ENCODE measurements around the gene COTL1. TPM values are rescaled to one million over a fixed set of nuclear protein-coding genes. Genes with fewer than 3 reads are reported as not detected.

COTL1 gene
- total RNA-seq, 1 donor from 2014 or later: 359 TPM

GRCh38 chr16:84617041-84617790 lies 662 bp downstream of the COTL1 start:
- Mint-ChIP-seq H3K36me3 (ENCODE audit: low read depth, unreplicated experiment) (peaks cover 12% of the 10 kb centered on the region), H3K4me1 (ENCODE audit: low read depth, unreplicated experiment) (peaks cover 43% of the 10 kb centered on the region), H3K9me3 (ENCODE audit: unreplicated experiment) (no peaks in the 10 kb centered on the region), H3K4me3 (ENCODE audit: unreplicated experiment) (peak overlapping the region; percentile 97), H3K27ac (ENCODE audit: unreplicated experiment) (peak overlapping the region; percentile 69), H3K27me3 (ENCODE audit: low read depth, unreplicated experiment) (no peaks in the 10 kb centered on the region)
- Histone ChIP-seq H3K79me2 (ENCODE audit: insufficient read depth, low read length) (peaks cover 54% of the 10 kb centered on the region), H2AFZ (ENCODE audit: low read depth, low read length) (no peak overlapping the region), H3K4me1 (ENCODE audit: insufficient read depth, low read length) (peaks cover 32% of the 10 kb centered on the region), H3K4me3 (ENCODE audit: insufficient read depth, low read depth, low read length) (peak overlapping the region; percentile 85), H3K9ac (ENCODE audit: low read length) (peak overlapping the region; percentile 81), H3K36me3 (ENCODE audit: insufficient read depth, low read length) (peaks cover 12% of the 10 kb centered on the region), H4K20me1 (ENCODE audit: insufficient read depth, low read length) (peaks cover 54% of the 10 kb centered on the region), H3K27me3 (ENCODE audit: insufficient read depth, low read length) (no peaks in the 10 kb centered on the region), H3K27ac (ENCODE audit: low read depth, low read length) (peak overlapping the region; percentile 54), H3K9me3 (ENCODE audit: insufficient read depth, low read depth, low read length) (no peaks in the 10 kb centered on the region), H3K4me2 (ENCODE audit: low read length) (peak overlapping the region; percentile 94)
- FAIRE-seq: no peak
- TF ChIP-seq, protein P1, sequence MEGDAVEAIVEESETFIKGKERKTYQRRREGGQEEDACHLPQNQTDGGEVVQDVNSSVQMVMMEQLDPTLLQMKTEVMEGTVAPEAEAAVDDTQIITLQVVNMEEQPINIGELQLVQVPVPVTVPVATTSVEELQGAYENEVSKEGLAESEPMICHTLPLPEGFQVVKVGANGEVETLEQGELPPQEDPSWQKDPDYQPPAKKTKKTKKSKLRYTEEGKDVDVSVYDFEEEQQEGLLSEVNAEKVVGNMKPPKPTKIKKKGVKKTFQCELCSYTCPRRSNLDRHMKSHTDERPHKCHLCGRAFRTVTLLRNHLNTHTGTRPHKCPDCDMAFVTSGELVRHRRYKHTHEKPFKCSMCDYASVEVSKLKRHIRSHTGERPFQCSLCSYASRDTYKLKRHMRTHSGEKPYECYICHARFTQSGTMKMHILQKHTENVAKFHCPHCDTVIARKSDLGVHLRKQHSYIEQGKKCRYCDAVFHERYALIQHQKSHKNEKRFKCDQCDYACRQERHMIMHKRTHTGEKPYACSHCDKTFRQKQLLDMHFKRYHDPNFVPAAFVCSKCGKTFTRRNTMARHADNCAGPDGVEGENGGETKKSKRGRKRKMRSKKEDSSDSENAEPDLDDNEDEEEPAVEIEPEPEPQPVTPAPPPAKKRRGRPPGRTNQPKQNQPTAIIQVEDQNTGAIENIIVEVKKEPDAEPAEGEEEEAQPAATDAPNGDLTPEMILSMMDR (IDR thresholded peaks at IDR 0.05; ENCODE audit: insufficient read depth, low read depth, low read length): no peak
- no peak for TF ChIP-seq EZH2 (IDR thresholded peaks at IDR 0.05; ENCODE audit: insufficient read depth, low read length)
- no peak for DNase-seq (ENCODE audit: low read depth)

GRCh38 chr16:84616515-84616914 lies 1.4 kb downstream of the COTL1 start:
- Mint-ChIP-seq H3K27ac (ENCODE audit: unreplicated experiment) (peak overlapping the region; percentile 69), H3K9me3 (ENCODE audit: unreplicated experiment) (no peaks in the 10 kb centered on the region), H3K4me3 (ENCODE audit: unreplicated experiment) (peak overlapping the region; percentile 97), H3K27me3 (ENCODE audit: low read depth, unreplicated experiment) (no peaks in the 10 kb centered on the region), H3K4me1 (ENCODE audit: low read depth, unreplicated experiment) (peaks cover 38% of the 10 kb centered on the region), H3K36me3 (ENCODE audit: low read depth, unreplicated experiment) (peaks cover 15% of the 10 kb centered on the region)
- no peaks in the 10 kb centered on the region for H3K9me3 ChIP-seq (ENCODE audit: insufficient read depth, low read depth, low read length)
- peaks cover 61% of the 10 kb centered on the region for H3K79me2 ChIP-seq (ENCODE audit: insufficient read depth, low read length)
- H3K36me3 ChIP-seq (ENCODE audit: insufficient read depth, low read length): peaks cover 17% of the 10 kb centered on the region
- H3K4me1 ChIP-seq (ENCODE audit: insufficient read depth, low read length): peaks cover 27% of the 10 kb centered on the region
- peaks cover 61% of the 10 kb centered on the region for H4K20me1 ChIP-seq (ENCODE audit: insufficient read depth, low read length)
- FAIRE-seq: no peak
- peak overlapping the region; percentile 85 for H3K4me3 ChIP-seq (ENCODE audit: insufficient read depth, low read depth, low read length)
- DNase-seq (ENCODE audit: low read depth): no peak
- TF ChIP-seq, protein P1 (IDR thresholded peaks at IDR 0.05; ENCODE audit: insufficient read depth, low read depth, low read length): no peak
- TF ChIP-seq EZH2 (IDR thresholded peaks at IDR 0.05; ENCODE audit: insufficient read depth, low read length): no peak
- H3K9ac ChIP-seq (ENCODE audit: low read length): peak overlapping the region; percentile 81
- H3K27ac ChIP-seq (ENCODE audit: low read depth, low read length): peak overlapping the region; percentile 0
- no peak overlapping the region for H2AFZ ChIP-seq (ENCODE audit: low read depth, low read length)
- peak overlapping the region; percentile 94 for H3K4me2 ChIP-seq (ENCODE audit: low read length)
- no peaks in the 10 kb centered on the region for H3K27me3 ChIP-seq (ENCODE audit: insufficient read depth, low read length)

Measured in astrocyte (in vitro differentiated cells and primary cell).